HG02571 (cell line): Measurements from ENCODE around the gene SAT1.
"Not testable (repeated sequence)": the region's sequence is repeated elsewhere in the genome, so short reads cannot be mapped to it uniquely, and the experiment has no call there.

Experiments
- ATAC-seq: cut with Tn5 transposase; IDR thresholded peaks from one replicate; pipeline ENCODE4 v1.9.1; 2021; ENCODE audit warnings: mild to moderate bottlenecking, moderate library complexity; ENCODE audit not compliant: unreplicated experiment

Gene SAT1

GRCh38 chrX:23782863-23783588, at the start of gene SAT1:
Gene SAT1, plus strand, starts transcription at chrX:23783173. Its CDS starts 179 bp downstream, at chrX:23783352.
- ATAC-seq: peak; percentile 84

- ATAC-seq: no peak
Measured at GRCh38 chrX:23736030-23736429, 46.9 kb upstream of the SAT1 start.

GRCh38 chrX:23737413-23737812, 45.6 kb upstream of the SAT1 start:
- no peak for ATAC-seq

- ATAC-seq: no peak
Measured at GRCh38 chrX:23742174-23742696, 40.7 kb upstream of the SAT1 start.

- peak; percentile 91 for ATAC-seq
Measured at GRCh38 chrX:23742697-23743622, 40.0 kb upstream of the SAT1 start, which contains the start of gene ACOT9. Gene ACOT9, minus strand, starts transcription at chrX:23743276. Its CDS starts 132 bp downstream, at chrX:23743144.

GRCh38 chrX:23743623-23743971, 39.4 kb upstream of the SAT1 start:
- ATAC-seq: not testable (repeated sequence)

GRCh38 chrX:23745786-23746185, 37.2 kb upstream of the SAT1 start:
- ATAC-seq: no peak

GRCh38 chrX:23749129-23749528, 33.8 kb upstream of the SAT1 start:
- ATAC-seq: no peak

- no peak for ATAC-seq
Measured at GRCh38 chrX:23749576-23749975, 33.4 kb upstream of the SAT1 start.

GRCh38 chrX:23752740-23753415, 30.1 kb upstream of the SAT1 start:
- no peak for ATAC-seq

GRCh38 chrX:23754664-23755063, 28.3 kb upstream of the SAT1 start:
- no peak for ATAC-seq

GRCh38 chrX:23756165-23756564, 26.8 kb upstream of the SAT1 start:
- ATAC-seq: no peak

GRCh38 chrX:23759821-23760220, 23.2 kb upstream of the SAT1 start:
- ATAC-seq: no peak

GRCh38 chrX:23764188-23764984, 18.6 kb upstream of the SAT1 start:
- no peak for ATAC-seq

- no peak for ATAC-seq
Measured at GRCh38 chrX:23765449-23765848, 17.5 kb upstream of the SAT1 start.

- ATAC-seq: no peak
Measured at GRCh38 chrX:23765868-23766267, 17.1 kb upstream of the SAT1 start.

- ATAC-seq: peak; percentile 61
Measured at GRCh38 chrX:23766650-23767551, 16.1 kb upstream of the SAT1 start.

GRCh38 chrX:23770142-23770541, 12.8 kb upstream of the SAT1 start:
- no peak for ATAC-seq

- not testable (repeated sequence) for ATAC-seq
Measured at GRCh38 chrX:23771086-23771485, 11.9 kb upstream of the SAT1 start.
